KMS-11 (cell line): ENCODE data around the gene ZBTB44.

Experiments
- H2AFZ ChIP-seq: fragments of 200-600 bp; sonication (generic); 2 replicates; pipeline ENCODE4 v1.6.1; 2016; ENCODE audit warnings: antibody characterized with exemption, mixed run types, low read depth
- H3K27ac ChIP-seq: fragments of 200-600 bp; sonication (generic); 2 replicates; pipeline ENCODE4 v1.6.1; 2016; ENCODE audit warnings: mild to moderate bottlenecking, mixed run types
- H3K27me3 ChIP-seq: fragments of 200-600 bp; sonication (generic); 2 replicates; pipeline ENCODE4 v1.6.1; 2017; ENCODE audit warnings: mild to moderate bottlenecking, low read depth, mixed run types, moderate library complexity; ENCODE audit not compliant: insufficient read depth
- H3K36me3 ChIP-seq: fragments of 200-600 bp; sonication (generic); 2 replicates; pipeline ENCODE4 v1.6.1; 2017; ENCODE audit warnings: mild to moderate bottlenecking, mixed run types; ENCODE audit not compliant: insufficient read depth
- H3K4me1 ChIP-seq: fragments of 200-600 bp; sonication (generic); 2 replicates; pipeline ENCODE4 v1.6.1; 2016; ENCODE audit warnings: mild to moderate bottlenecking, low read depth, mixed run types; ENCODE audit not compliant: poor library complexity, severe bottlenecking
- H3K4me2 ChIP-seq: fragments of 200-600 bp; sonication (generic); 2 replicates; pipeline ENCODE4 v1.7.0; 2016; ENCODE audit warnings: mild to moderate bottlenecking, mixed run types
- H3K4me3 ChIP-seq: fragments of 200-600 bp; sonication (generic); IDR thresholded peaks from 2 replicates; pipeline ENCODE4 v1.6.1; 2017; ENCODE audit warnings: low read depth, low read length, mixed read lengths; ENCODE audit not compliant: insufficient read depth
- H3K79me2 ChIP-seq: fragments of 200-600 bp; sonication (generic); 2 replicates; pipeline ENCODE4 v1.6.1; 2016; ENCODE audit warnings: low read depth, mixed run types; ENCODE audit not compliant: insufficient read depth
- H3K9ac ChIP-seq: fragments of 200-600 bp; sonication (generic); 2 replicates; pipeline ENCODE4 v1.6.1; 2016; ENCODE audit warnings: mild to moderate bottlenecking, mixed run types
- H4K20me1 ChIP-seq: fragments of 200-600 bp; sonication (generic); 2 replicates; pipeline ENCODE4 v1.6.1; 2016; ENCODE audit warnings: mild to moderate bottlenecking, mixed run types; ENCODE audit not compliant: insufficient read depth
- CTCF ChIP-seq: fragments of 200-600 bp; sonication (generic); conservative IDR thresholded peaks from 2 replicates; pipeline ENCODE4 v1.6.1; 2017; ENCODE audit warnings: low read depth, mild to moderate bottlenecking, antibody characterized with exemption, low read length, moderate library complexity, mixed read lengths

ZBTB44 gene

GRCh38 chr11:130180491-130180890, 134.2 kb downstream of the ZBTB44 start:
- Histone ChIP-seq H3K27me3 (no peaks in the 10 kb centered on the region), H3K9ac (peak overlapping the region; percentile 65), H3K36me3 (no peaks in the 10 kb centered on the region), H3K27ac (peak overlapping the region; percentile 93), H3K4me3 (no peak overlapping the region), H4K20me1 (no peaks in the 10 kb centered on the region), H2AFZ (no peak overlapping the region), H3K4me1 (peaks cover 79% of the 10 kb centered on the region), H3K4me2 (peak overlapping the region; percentile 98), H3K79me2 (peaks cover 82% of the 10 kb centered on the region)
- TF ChIP-seq CTCF = no peak

GRCh38 chr11:130179396-130180306, 135.1 kb downstream of the ZBTB44 start:
- H3K27me3 ChIP-seq = no peaks in the 10 kb centered on the region
- peak overlapping the region; percentile 65 for H3K9ac ChIP-seq
- peaks cover 83% of the 10 kb centered on the region for H3K4me1 ChIP-seq
- no peaks in the 10 kb centered on the region for H3K36me3 ChIP-seq
- H3K4me2 ChIP-seq = peak overlapping the region; percentile 98
- no peak for TF ChIP-seq CTCF
- H2AFZ ChIP-seq = no peak overlapping the region
- no peak overlapping the region for H3K4me3 ChIP-seq
- no peaks in the 10 kb centered on the region for H4K20me1 ChIP-seq
- H3K27ac ChIP-seq = peak overlapping the region; percentile 93
- peaks cover 73% of the 10 kb centered on the region for H3K79me2 ChIP-seq

GRCh38 chr11:130178441-130179339, 136.0 kb downstream of the ZBTB44 start:
- no peak overlapping the region for H3K4me3 ChIP-seq
- H3K27ac ChIP-seq = peak overlapping the region; percentile 93
- H3K79me2 ChIP-seq = peaks cover 69% of the 10 kb centered on the region
- no peaks in the 10 kb centered on the region for H3K36me3 ChIP-seq
- peaks cover 86% of the 10 kb centered on the region for H3K4me1 ChIP-seq
- peak overlapping the region; percentile 98 for H3K4me2 ChIP-seq
- no peaks in the 10 kb centered on the region for H3K27me3 ChIP-seq
- TF ChIP-seq CTCF = no peak
- H2AFZ ChIP-seq = no peak overlapping the region
- no peaks in the 10 kb centered on the region for H4K20me1 ChIP-seq
- H3K9ac ChIP-seq = peak overlapping the region; percentile 65; the same call in 1 of the 2 replicates

GRCh38 chr11:130177782-130178181, 136.9 kb downstream of the ZBTB44 start:
- Histone ChIP-seq H3K9ac (no peak overlapping the region), H3K4me2 (peak overlapping the region; percentile 98; the same call in 1 of the 2 replicates), H3K4me1 (peaks cover 77% of the 10 kb centered on the region), H3K4me3 (no peak overlapping the region), H4K20me1 (no peaks in the 10 kb centered on the region), H3K36me3 (no peaks in the 10 kb centered on the region), H2AFZ (no peak overlapping the region), H3K79me2 (peaks cover 67% of the 10 kb centered on the region), H3K27me3 (no peaks in the 10 kb centered on the region), H3K27ac (peak overlapping the region; percentile 93; the same call in 1 of the 2 replicates)
- no peak for TF ChIP-seq CTCF
